ENCODE results near the gene NUP210L.

DNA sequence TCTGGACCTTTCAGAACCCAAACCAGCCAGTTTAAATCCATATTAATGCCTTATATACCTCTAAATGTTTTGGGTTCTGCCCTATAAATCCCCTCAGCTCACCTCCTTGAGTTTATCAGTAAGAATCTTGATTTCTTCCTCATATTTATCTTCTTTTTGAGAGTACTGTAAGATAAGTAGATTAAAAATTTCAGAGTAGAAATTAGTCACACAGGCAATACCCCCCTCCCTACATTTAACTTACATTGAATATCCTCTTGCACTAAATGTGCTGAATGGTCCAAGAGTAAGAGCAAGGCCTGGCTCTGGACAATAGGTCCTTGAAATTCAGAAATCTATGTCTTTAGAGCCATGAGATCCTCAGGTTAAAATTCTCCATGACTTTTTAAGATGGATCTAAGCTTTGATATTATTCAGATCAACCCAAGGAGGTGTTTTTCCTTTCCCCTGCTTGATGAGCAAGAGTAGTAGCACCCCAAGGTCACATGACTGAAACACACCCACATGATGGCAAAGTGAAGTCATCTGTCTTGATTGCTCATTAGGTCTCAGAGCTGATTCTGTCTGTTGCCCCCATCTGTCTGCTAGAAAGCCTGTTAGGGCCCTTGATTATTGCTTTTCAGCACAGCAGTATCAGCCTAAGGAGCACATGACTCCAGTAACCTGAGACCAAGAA, 15.8 kb upstream of the NUP210L start:
- TF ChIP-seq, protein P1, sequence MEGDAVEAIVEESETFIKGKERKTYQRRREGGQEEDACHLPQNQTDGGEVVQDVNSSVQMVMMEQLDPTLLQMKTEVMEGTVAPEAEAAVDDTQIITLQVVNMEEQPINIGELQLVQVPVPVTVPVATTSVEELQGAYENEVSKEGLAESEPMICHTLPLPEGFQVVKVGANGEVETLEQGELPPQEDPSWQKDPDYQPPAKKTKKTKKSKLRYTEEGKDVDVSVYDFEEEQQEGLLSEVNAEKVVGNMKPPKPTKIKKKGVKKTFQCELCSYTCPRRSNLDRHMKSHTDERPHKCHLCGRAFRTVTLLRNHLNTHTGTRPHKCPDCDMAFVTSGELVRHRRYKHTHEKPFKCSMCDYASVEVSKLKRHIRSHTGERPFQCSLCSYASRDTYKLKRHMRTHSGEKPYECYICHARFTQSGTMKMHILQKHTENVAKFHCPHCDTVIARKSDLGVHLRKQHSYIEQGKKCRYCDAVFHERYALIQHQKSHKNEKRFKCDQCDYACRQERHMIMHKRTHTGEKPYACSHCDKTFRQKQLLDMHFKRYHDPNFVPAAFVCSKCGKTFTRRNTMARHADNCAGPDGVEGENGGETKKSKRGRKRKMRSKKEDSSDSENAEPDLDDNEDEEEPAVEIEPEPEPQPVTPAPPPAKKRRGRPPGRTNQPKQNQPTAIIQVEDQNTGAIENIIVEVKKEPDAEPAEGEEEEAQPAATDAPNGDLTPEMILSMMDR (IDR thresholded peaks at IDR 0.05), result no peak
- TF ChIP-seq POLR2A (IDR thresholded peaks at IDR 0.05), result no peak

Data from lower leg skin (tissue), 3 donors.